ENCODE results near the gene ANKRD40.

Gene ANKRD40

GRCh38 chr17:50668838-50669581, 38.7 kb downstream of the ANKRD40 start:
- no peak for DNase-seq (ENCODE audit: low read depth in 3 of 3)

GRCh38 chr17:50668025-50668837, 39.5 kb downstream of the ANKRD40 start:
- no peak for DNase-seq (ENCODE audit: low read depth in 3 of 3)

- DNase-seq (ENCODE audit: low read depth in 3 of 3), result no peak
Measured at GRCh38 chr17:50667259-50668024, 40.3 kb downstream of the ANKRD40 start.

GRCh38 chr17:50666316-50666715, 41.4 kb downstream of the ANKRD40 start:
- DNase-seq (ENCODE audit: low read depth in 3 of 3), result no peak

DNA sequence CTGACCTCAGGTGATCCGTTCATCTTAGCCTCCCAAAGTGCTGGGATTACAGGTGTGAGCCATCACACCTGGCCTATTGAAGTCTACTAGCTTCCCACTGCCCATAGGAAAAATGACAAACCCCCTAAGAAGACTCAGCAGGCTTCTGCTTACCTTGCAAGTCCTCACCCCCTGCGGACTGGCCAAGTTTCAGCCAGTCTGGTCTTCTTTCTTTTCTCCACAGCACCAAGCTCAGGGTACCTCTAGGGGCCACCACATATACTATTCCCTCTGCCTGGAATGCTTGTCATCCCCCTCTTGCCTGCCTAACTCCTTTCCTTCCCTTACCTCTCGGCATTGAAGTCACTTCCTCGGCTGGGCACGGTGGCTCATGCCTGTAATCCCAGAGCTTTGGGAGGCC, 41.9 kb downstream of the ANKRD40 start:
- DNase-seq (ENCODE audit: low read depth in 3 of 3), result no peak

GRCh38 chr17:50664788-50665458, 42.8 kb downstream of the ANKRD40 start:
- no peak for DNase-seq (ENCODE audit: low read depth in 3 of 3)

GRCh38 chr17:50663812-50664374, 43.8 kb downstream of the ANKRD40 start:
- DNase-seq (ENCODE audit: low read depth in 3 of 3), result no peak

DNA sequence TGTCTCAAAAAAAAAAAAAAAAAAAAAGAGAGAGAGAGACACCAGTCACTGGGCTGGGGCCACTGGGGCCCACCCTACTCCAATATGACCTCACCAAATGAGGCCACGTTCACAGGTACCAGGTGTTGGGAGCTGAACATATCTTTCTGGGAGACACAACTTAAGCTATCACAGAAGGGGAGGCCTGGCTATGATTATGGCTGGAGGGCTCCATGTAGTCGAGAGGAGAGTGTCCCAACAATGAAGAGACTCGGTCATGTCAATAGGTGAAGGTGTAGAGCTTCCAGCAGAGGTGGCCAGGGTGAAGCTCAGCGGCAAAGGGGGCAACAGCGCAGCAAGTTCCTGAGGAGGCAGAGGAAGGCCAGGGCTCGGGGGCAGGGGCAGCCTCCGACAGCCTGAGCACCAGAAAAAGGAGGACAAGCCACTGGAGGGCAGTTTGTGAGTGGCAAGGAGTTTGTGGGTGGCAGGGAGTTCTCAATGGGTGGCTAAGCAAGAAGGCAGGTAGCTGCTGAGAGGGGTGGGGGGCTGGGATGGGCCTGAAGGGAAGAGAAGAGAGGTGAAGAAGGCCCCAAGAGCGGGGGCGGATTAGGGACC, 45.0 kb downstream of the ANKRD40 start:
- no peak for DNase-seq (ENCODE audit: low read depth in 3 of 3)

DNA sequence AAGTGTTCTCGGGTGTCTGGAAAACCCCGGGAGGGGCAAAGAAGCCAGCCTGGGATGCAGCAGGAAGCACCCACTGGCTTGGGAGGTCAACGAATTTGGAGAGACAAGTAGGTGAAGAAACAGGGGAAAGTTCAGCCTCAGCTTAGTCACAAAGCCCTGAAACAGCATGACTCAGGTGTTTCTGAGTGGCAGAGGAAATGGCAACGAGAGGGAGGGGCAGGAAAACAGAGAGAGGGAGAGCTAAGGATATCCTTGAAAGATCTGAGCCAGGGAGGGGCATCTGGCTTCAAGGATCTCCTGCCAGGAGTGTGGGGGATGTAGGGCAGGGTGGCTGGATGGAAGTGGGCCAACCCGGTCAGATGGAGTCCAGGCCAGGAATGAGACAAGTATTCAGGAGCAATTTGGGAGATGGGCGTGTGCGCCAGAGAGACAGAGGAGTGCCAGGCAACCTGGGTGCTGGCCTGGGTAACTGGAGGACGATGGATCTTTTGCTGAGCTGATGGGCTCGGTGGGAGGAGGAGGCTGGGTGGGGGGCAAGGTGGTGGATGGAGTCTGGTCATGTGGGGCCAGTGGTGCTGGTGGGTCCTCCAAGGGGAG, 45.8 kb downstream of the ANKRD40 start:
- peak in 2 of 3 experiments; percentile 23 for DNase-seq (ENCODE audit: low read depth in 3 of 3)

GRCh38 chr17:50661348-50661747, 46.4 kb downstream of the ANKRD40 start:
- no peak for DNase-seq (ENCODE audit: low read depth in 3 of 3)

DNA sequence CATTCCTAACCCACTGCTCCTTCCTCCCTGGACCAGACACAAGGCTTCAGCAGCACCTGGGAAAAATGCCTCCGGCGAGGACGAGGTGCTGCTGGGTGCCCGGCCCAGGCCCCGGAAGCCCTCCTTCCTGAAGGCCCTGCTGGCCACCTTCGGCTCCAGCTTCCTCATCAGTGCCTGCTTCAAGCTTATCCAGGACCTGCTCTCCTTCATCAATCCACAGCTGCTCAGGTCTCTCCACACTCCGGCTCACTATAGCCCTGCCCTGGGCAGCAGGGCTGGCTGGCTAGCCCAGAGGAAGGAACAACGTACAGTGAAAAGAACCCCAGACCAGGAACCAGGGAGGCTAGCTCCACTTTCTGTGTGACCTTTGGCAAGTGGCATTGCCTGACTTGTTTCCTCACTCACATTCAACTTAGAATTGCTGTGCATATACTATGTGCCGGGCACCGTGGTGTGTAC, 46.8 kb downstream of the ANKRD40 start:
- no peak for DNase-seq (ENCODE audit: low read depth in 3 of 3)

GRCh38 chr17:50660042-50660886, 47.5 kb downstream of the ANKRD40 start:
- no peak for DNase-seq (ENCODE audit: low read depth in 3 of 3)

DNA sequence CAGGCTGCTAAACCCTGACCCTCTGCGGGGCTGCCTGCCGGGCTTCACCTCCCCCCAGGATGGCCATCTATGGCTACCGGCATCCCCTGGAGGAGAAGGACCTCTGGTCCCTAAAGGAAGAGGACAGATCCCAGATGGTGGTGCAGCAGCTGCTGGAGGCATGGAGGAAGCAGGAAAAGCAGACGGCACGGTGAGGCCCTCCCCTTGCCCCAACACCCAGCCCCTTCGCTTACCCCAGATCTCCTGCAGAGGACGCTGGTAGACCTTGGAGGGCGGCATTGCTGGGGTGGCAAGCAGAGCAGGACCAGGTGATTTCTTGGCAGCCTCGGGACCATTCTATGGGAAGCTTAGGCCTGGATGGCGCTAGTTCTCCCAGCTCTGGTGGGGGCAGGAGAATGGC, 48.5 kb downstream of the ANKRD40 start:
- no peak for DNase-seq (ENCODE audit: low read depth in 3 of 3)

DNA sequence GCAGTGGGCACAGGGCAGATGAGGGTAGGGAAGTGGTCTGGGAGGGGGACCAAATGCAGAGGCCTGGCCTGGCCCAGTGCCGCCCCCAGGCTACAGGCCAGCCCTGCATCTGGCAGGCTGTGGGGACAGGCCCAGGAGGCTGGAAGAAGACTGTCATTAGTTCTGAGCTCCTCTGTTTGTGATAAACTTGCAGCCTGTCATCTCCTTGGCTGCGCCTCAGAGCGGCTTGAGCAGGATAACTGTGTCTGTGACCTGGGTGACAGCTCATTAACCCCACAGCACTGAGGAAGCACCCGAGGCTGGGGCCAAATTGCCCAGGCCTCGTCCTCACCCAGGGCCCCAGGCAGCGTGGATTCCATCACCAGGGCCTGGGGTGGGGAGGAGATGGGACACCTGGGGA, 49.1 kb downstream of the ANKRD40 start:
- no peak for DNase-seq (ENCODE audit: low read depth in 3 of 3)

- DNase-seq (ENCODE audit: low read depth in 3 of 3), result no peak
Measured at GRCh38 chr17:50657627-50658026, 50.1 kb downstream of the ANKRD40 start.

DNA sequence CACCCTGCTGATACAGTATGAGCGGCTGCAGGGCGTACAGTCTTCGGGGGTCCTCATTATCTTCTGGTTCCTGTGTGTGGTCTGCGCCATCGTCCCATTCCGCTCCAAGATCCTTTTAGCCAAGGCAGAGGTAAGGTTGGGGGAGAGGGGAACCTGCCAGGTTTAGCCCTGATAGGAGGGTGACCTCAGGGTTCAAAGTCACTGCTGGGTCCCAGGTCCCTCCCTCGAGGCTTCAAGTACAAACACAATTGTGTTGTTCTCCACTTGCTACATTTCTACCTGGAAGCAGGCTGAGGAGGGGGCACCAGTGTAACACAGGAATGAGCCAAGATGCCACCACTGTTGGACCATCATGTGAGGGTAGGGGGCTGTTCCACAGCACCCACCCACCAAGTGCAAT, 50.7 kb downstream of the ANKRD40 start:
- DNase-seq (ENCODE audit: low read depth in 3 of 3), result no peak

- DNase-seq (ENCODE audit: low read depth in 3 of 3), result no peak
Measured at GRCh38 chr17:50656509-50656908, 51.2 kb downstream of the ANKRD40 start.

DNA sequence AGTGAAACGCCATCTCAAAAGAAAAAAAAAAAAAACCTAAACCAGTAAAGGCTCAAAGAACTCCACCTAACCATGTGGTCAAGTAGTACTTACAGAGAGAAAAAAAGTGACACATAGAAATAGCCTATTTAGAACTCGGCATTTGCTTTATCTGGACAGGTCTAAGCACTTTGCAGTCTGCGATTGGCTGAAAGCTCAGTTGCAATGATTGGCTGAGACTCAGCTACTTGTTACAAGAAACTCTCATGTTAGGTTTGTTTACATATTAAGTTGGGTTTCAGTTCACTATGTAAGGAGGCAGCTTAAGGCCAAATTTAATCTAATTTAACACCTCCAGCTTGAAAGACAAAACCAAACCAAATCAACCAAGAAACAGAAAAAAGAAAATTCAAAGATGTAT, 54.0 kb downstream of the ANKRD40 start:
- DNase-seq (ENCODE audit: low read depth in 3 of 3), result no peak

DNA sequence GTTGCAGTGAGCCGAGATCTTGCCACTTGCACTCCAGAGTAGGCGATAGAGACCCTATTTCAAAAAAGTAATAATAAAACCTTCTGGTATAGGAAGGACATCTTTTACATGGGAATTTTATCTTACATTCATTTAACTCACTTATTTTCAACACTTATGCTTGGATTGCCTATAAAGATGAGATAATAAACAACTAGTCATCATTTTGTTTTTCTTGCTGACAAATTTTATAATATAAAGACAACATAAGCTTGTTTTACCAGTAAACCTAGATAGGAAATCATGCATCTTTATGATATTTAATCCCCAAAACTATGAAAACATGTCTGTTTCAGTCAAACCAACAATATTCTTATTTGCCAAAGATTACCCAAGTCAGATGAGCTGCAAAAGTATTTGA, 56.1 kb downstream of the ANKRD40 start:
- no peak for DNase-seq (ENCODE audit: low read depth in 3 of 3)
